ENCODE results near the gene GALNT3. TPM values are rescaled to one million over a fixed set of nuclear protein-coding genes. Genes with fewer than 3 reads are reported as not detected.

The GALNT3 gene
- total and polyA plus RNA-seq, 2 experiments from 2014 or later: 0.40 to 1.1 TPM

DNA sequence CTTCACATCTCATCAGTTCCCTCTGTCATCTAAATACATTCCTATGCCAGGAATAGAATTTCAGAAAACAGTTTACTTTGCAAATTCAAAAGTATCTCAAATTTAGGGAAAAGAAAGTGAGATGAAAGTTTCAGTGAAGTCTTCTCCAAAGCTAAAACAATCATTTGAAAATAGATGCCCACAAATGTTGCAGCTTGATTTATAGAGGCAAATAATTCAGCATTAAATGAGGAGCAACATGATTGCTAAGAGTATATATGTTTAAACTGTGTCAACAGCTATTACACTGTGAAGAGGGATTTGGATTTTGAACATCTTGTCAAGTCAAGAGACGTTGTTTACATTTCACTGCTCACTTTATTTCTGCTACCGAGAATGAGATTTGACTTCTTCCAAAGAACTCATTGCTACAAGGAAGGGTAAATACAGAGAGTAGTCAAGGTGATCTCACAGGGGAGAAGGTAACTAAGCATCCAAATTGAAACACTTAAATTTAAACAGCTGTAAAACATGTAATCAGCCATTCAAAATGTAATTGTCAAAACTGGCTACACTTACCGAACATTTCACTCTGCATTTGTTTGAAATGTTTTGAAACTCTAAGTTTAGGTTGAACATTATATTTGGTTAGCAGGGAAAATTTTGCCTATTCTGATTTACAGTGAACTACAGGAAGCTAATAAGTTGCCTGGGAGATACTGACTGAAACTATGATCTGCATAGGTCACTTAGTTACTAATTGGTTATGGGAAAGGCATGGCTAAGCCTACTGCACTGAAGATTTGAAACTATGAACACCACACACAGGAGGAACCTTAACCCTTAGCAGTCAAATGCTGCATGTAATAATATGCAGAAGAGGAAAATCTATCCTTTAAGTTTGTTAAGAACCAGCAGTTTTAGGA is 33.2 kb upstream of the GALNT3 start:
- H4K20me1 ChIP-seq (ENCODE audit: insufficient read depth): no peaks in the 10 kb centered on the region
- H3K9ac ChIP-seq: no peak overlapping the region
- H3K27ac ChIP-seq: no peak overlapping the region
- H3K79me2 ChIP-seq (ENCODE audit: insufficient read depth): no peaks in the 10 kb centered on the region
- no peaks in the 10 kb centered on the region for H3F3A ChIP-seq (ENCODE audit: insufficient read depth)
- DNase-seq: no peak
- H3K4me3 ChIP-seq: no peak overlapping the region
- no peak overlapping the region for H3K4me2 ChIP-seq (ENCODE audit: unreplicated experiment)
- in situ Hi-C loops (cut with MboI): no loop called here
- 83 to 93% methylated on average over 3 of the region's 3 CpGs for WGBS, 2 experiments (ENCODE audit: low coverage in 1 of 2, low lambda C conversion rate in 2 of 2, missing lambda C conversion rate in 2 of 2)
- no peaks in the 10 kb centered on the region for H3K9me3 ChIP-seq (ENCODE audit: low read depth)
- no peaks in the 10 kb centered on the region for H3K36me3 ChIP-seq (ENCODE audit: low read depth)
- no peak overlapping the region for H2AFZ ChIP-seq
- H3K27me3 ChIP-seq (replicated peaks; ENCODE audit: insufficient read depth): no peaks in the 10 kb centered on the region
- H3K4me1 ChIP-seq (ENCODE audit: insufficient read depth): no peaks in the 10 kb centered on the region
- H3K9me2 ChIP-seq (ENCODE audit: insufficient read depth): no peaks in the 10 kb centered on the region
- TF ChIP-seq EZH2 (IDR thresholded peaks at IDR 0.05; ENCODE audit: insufficient read depth, poor library complexity, severe bottlenecking) (no peak), EZH2phosphoT487 (IDR thresholded peaks at IDR 0.05; ENCODE audit: insufficient read depth, low read depth) (no peak)

DNA sequence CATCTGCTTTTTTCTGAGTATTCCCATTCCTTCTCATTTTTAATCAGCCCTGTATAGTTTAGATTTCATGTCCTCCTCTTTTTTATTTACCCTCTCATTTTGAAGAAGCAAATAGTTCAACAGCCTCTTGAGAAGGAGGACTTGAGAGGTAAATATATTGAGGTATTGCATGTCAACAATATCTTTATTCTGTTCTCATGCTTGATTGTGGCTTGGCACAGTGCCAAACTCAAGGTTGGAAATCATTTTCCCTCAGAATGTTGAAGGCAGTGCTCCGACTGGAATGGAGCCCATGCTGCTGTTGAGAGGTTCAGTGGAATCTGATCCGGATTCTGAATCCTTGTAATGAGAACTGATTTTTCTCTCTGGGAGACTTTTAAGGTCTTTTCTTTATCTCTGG is 31.0 kb upstream of the GALNT3 start:
- Histone ChIP-seq H3K9me3 (ENCODE audit: low read depth) (no peaks in the 10 kb centered on the region), H3F3A (ENCODE audit: insufficient read depth) (no peaks in the 10 kb centered on the region)
- no peak for DNase-seq

DNA sequence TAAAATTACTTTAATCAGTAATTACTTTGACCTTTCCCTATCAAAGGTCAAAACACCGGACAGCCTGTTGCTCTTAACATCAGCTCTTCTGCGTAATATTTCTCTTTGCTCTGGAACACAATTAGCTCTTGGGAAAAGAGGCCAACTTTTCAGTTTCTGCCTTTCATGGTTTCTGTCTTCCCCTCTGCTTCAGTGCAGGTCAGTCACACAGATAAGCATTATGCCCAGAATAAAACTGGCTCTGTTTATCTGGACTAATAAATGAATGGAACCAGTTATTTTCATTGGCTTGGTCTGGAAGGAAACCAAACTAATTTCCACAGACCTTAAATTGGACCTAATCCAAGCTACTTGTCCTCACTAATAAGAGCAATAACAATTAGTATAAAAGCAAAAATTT is 26.2 kb upstream of the GALNT3 start:
- Histone ChIP-seq H2AFZ (no peak overlapping the region), H4K20me1 (ENCODE audit: insufficient read depth) (no peaks in the 10 kb centered on the region), H3K79me2 (ENCODE audit: insufficient read depth) (no peaks in the 10 kb centered on the region), H3K9me3 (ENCODE audit: low read depth) (no peaks in the 10 kb centered on the region), H3K4me2 (ENCODE audit: unreplicated experiment) (no peak overlapping the region), H3K27ac (no peak overlapping the region), H3K27me3 (replicated peaks; ENCODE audit: insufficient read depth) (no peaks in the 10 kb centered on the region), H3K9me2 (ENCODE audit: insufficient read depth) (peaks cover 5% of the 10 kb centered on the region; the same call in 1 of the 2 replicates), H3K9ac (no peak overlapping the region), H3K4me1 (ENCODE audit: insufficient read depth) (no peaks in the 10 kb centered on the region), H3K36me3 (ENCODE audit: low read depth) (no peaks in the 10 kb centered on the region), H3K4me3 (no peak overlapping the region), H3F3A (ENCODE audit: insufficient read depth) (no peaks in the 10 kb centered on the region)
- no peak for DNase-seq
- in situ Hi-C loops (cut with MboI): no loop called here
- 82 to 84% methylated on average over 2 of the region's 2 CpGs for WGBS, 2 experiments (ENCODE audit: low coverage in 1 of 2, low lambda C conversion rate in 2 of 2, missing lambda C conversion rate in 2 of 2)
- no peak for TF ChIP-seq EZH2 (IDR thresholded peaks at IDR 0.05; ENCODE audit: insufficient read depth, poor library complexity, severe bottlenecking)
- no peak for TF ChIP-seq EZH2phosphoT487 (IDR thresholded peaks at IDR 0.05; ENCODE audit: insufficient read depth, low read depth)

More for the DNA sequence above, 31.0 kb upstream of the GALNT3 start:
- Histone ChIP-seq H3K4me1 (ENCODE audit: insufficient read depth) (no peaks in the 10 kb centered on the region), H4K20me1 (ENCODE audit: insufficient read depth) (no peaks in the 10 kb centered on the region), H3K79me2 (ENCODE audit: insufficient read depth) (no peaks in the 10 kb centered on the region), H3K4me2 (ENCODE audit: unreplicated experiment) (no peak overlapping the region), H3K27ac (no peak overlapping the region), H3K36me3 (ENCODE audit: low read depth) (no peaks in the 10 kb centered on the region), H2AFZ (no peak overlapping the region), H3K4me3 (no peak overlapping the region), H3K27me3 (replicated peaks; ENCODE audit: insufficient read depth) (no peaks in the 10 kb centered on the region), H3K9ac (no peak overlapping the region), H3K9me2 (ENCODE audit: insufficient read depth) (no peaks in the 10 kb centered on the region)
- TF ChIP-seq EZH2phosphoT487 (IDR thresholded peaks at IDR 0.05; ENCODE audit: insufficient read depth, low read depth): no peak
- TF ChIP-seq EZH2 (IDR thresholded peaks at IDR 0.05; ENCODE audit: insufficient read depth, poor library complexity, severe bottlenecking): no peak
- in situ Hi-C loops (cut with MboI): no loop called here
- 6 to 10% methylated on average over 2 of the region's 2 CpGs for WGBS, 2 experiments (ENCODE audit: low coverage in 1 of 2, low lambda C conversion rate in 2 of 2, missing lambda C conversion rate in 2 of 2)

DNA sequence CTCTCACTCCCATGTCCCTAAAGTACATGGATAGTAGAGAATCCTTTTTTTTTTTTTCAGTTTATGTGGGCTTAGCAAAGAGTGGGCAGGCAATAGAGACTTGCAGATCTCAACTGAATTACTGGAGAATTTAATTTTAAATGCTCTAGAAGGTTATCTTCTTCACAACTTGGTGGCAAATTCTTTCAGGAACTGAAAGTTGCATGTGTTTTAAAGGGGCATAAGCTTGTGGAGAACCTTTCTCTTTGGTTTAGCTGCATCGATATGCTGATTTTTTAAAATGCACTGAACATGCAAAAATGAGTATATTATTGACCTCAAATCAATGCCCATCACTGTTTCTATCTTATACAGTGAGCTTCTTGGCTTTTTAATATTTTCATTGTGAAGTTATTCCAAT is 24.9 kb upstream of the GALNT3 start:
- Histone ChIP-seq H3K36me3 (ENCODE audit: low read depth) (no peaks in the 10 kb centered on the region), H3K4me1 (ENCODE audit: insufficient read depth) (peaks cover 8% of the 10 kb centered on the region), H3K4me2 (ENCODE audit: unreplicated experiment) (no peak overlapping the region), H3K79me2 (ENCODE audit: insufficient read depth) (no peaks in the 10 kb centered on the region), H4K20me1 (ENCODE audit: insufficient read depth) (no peaks in the 10 kb centered on the region), H2AFZ (no peak overlapping the region), H3K4me3 (no peak overlapping the region), H3F3A (ENCODE audit: insufficient read depth) (no peaks in the 10 kb centered on the region), H3K27me3 (replicated peaks; ENCODE audit: insufficient read depth) (no peaks in the 10 kb centered on the region), H3K27ac (no peak overlapping the region), H3K9me3 (ENCODE audit: low read depth) (no peaks in the 10 kb centered on the region), H3K9ac (no peak overlapping the region), H3K9me2 (ENCODE audit: insufficient read depth) (peaks cover 5% of the 10 kb centered on the region; the same call in 1 of the 2 replicates)
- in situ Hi-C loops (cut with MboI): no loop called here
- 74 to 85% methylated on average over 1 of the region's 1 CpG for WGBS, 2 experiments (ENCODE audit: low coverage in 1 of 2, low lambda C conversion rate in 2 of 2, missing lambda C conversion rate in 2 of 2)
- TF ChIP-seq EZH2 (IDR thresholded peaks at IDR 0.05; ENCODE audit: insufficient read depth, poor library complexity, severe bottlenecking): no peak
- no peak for TF ChIP-seq EZH2phosphoT487 (IDR thresholded peaks at IDR 0.05; ENCODE audit: insufficient read depth, low read depth)
- no peak for DNase-seq
